ENCODE results near the gene FARS2. TPM values are rescaled to one million over a fixed set of nuclear protein-coding genes. Genes with fewer than 3 reads are reported as not detected.

The FARS2 gene
- polyA plus RNA-seq, 1 of the 3 experiments (the other 2 are of a cell fraction), result 12.5 TPM

- no peaks in the 10 kb centered on the region for H3K36me3 ChIP-seq (replicated peaks in 1 of 2; ENCODE audit: control insufficient read depth in 1 of 2, insufficient read depth in 2 of 2, low read length in 1 of 2)
- no peak overlapping the region for H3K9ac ChIP-seq
- no peak for DNase-seq
- no peaks in the 10 kb centered on the region for H3K9me3 ChIP-seq
- H3K4me2 ChIP-seq, result no peak overlapping the region
- no peak overlapping the region for H3K4me3 ChIP-seq (ENCODE audit: low read depth in 2 of 2, low read length in 1 of 2)
- no peaks in the 10 kb centered on the region for H3K9me2 ChIP-seq
- H3F3A ChIP-seq (replicated peaks; ENCODE audit: insufficient read depth), result no peaks in the 10 kb centered on the region
- WGBS (ENCODE audit: low lambda C conversion rate), result 94% methylated on average over 9 of the region's 13 CpGs
- H3K27ac ChIP-seq (ENCODE audit: low read depth in 2 of 2, low read length in 1 of 2), result no peak overlapping the region
- H2AFZ ChIP-seq (ENCODE audit: low read depth), result no peak overlapping the region
- TF ChIP-seq, protein P1, sequence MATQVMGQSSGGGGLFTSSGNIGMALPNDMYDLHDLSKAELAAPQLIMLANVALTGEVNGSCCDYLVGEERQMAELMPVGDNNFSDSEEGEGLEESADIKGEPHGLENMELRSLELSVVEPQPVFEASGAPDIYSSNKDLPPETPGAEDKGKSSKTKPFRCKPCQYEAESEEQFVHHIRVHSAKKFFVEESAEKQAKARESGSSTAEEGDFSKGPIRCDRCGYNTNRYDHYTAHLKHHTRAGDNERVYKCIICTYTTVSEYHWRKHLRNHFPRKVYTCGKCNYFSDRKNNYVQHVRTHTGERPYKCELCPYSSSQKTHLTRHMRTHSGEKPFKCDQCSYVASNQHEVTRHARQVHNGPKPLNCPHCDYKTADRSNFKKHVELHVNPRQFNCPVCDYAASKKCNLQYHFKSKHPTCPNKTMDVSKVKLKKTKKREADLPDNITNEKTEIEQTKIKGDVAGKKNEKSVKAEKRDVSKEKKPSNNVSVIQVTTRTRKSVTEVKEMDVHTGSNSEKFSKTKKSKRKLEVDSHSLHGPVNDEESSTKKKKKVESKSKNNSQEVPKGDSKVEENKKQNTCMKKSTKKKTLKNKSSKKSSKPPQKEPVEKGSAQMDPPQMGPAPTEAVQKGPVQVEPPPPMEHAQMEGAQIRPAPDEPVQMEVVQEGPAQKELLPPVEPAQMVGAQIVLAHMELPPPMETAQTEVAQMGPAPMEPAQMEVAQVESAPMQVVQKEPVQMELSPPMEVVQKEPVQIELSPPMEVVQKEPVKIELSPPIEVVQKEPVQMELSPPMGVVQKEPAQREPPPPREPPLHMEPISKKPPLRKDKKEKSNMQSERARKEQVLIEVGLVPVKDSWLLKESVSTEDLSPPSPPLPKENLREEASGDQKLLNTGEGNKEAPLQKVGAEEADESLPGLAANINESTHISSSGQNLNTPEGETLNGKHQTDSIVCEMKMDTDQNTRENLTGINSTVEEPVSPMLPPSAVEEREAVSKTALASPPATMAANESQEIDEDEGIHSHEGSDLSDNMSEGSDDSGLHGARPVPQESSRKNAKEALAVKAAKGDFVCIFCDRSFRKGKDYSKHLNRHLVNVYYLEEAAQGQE (IDR thresholded peaks at IDR 0.05; ENCODE audit: low read depth, low read length), result no peak
- TF ChIP-seq CHD2 (IDR thresholded peaks at IDR 0.05; ENCODE audit: low read length, partially characterized antibody), result no peak
- no peak for TF ChIP-seq NRF1 (IDR thresholded peaks at IDR 0.05; ENCODE audit: low read depth, low read length)
- TF ChIP-seq MXI1 (IDR thresholded peaks at IDR 0.05; ENCODE audit: low read depth, low read length), result no peak
- no peak for TF ChIP-seq TEAD4 (IDR thresholded peaks at IDR 0.05; ENCODE audit: borderline replicate concordance, insufficient read depth)
- TF ChIP-seq FOXM1 (IDR thresholded peaks at IDR 0.05; ENCODE audit: low read depth), result no peak
- no peak for TF ChIP-seq TCF12 (IDR thresholded peaks at IDR 0.05)
- TF ChIP-seq SIN3A (IDR thresholded peaks at IDR 0.05; ENCODE audit: borderline replicate concordance, low read depth, low read length), result no peak
- TF ChIP-seq, protein P2, sequence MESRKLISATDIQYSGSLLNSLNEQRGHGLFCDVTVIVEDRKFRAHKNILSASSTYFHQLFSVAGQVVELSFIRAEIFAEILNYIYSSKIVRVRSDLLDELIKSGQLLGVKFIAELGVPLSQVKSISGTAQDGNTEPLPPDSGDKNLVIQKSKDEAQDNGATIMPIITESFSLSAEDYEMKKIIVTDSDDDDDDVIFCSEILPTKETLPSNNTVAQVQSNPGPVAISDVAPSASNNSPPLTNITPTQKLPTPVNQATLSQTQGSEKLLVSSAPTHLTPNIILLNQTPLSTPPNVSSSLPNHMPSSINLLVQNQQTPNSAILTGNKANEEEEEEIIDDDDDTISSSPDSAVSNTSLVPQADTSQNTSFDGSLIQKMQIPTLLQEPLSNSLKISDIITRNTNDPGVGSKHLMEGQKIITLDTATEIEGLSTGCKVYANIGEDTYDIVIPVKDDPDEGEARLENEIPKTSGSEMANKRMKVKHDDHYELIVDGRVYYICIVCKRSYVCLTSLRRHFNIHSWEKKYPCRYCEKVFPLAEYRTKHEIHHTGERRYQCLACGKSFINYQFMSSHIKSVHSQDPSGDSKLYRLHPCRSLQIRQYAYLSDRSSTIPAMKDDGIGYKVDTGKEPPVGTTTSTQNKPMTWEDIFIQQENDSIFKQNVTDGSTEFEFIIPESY (IDR thresholded peaks at IDR 0.05; ENCODE audit: borderline replicate concordance, low read depth), result no peak
- TF ChIP-seq RAD21 (IDR thresholded peaks at IDR 0.05; ENCODE audit: low read length), result no peak
- TF ChIP-seq GABPA (IDR thresholded peaks at IDR 0.05; ENCODE audit: low read depth), result no peak
- H3K79me2 ChIP-seq (ENCODE audit: insufficient read depth), result no peaks in the 10 kb centered on the region
- ChIA-PET POLR2A (no interaction called here), CTCF (no interaction called here)
- no peaks in the 10 kb centered on the region for H3K27me3 ChIP-seq (ENCODE audit: insufficient read depth)
- no peaks in the 10 kb centered on the region; a peak in 1 of 4 replicates for H3K4me1 ChIP-seq (ENCODE audit: control insufficient read depth in 1 of 2, insufficient read depth in 2 of 2, low read depth in 1 of 2, low read length in 1 of 2)
- H4K20me1 ChIP-seq (ENCODE audit: insufficient read depth), result no peaks in the 10 kb centered on the region
These were observed 443.9 kb downstream of the FARS2 start for GRCh38 chr6:5705252-5705651.
